ENCODE measurements around the gene ZC3H4. TPM values are rescaled to one million over a fixed set of nuclear protein-coding genes. Genes with fewer than 3 reads are reported as not detected.

The ZC3H4 gene
- total RNA-seq, 1 experiment from 2014 or later: 105 TPM

GRCh38 chr19:47037766-47038165 lies 75.8 kb downstream of the ZC3H4 start:
- no peak overlapping the region for H2BK15ac ChIP-seq (ENCODE audit: low read depth, low read length)
- H2BK12ac ChIP-seq (ENCODE audit: insufficient read length, low read depth, low read length): no peak overlapping the region
- no peak overlapping the region; a peak in 1 of 7 replicates for H3K27ac Mint-ChIP-seq
- H2BK20ac ChIP-seq (ENCODE audit: low read depth, low read length, poor library complexity, severe bottlenecking): no peak overlapping the region
- no peaks in the 10 kb centered on the region for H4K20me1 ChIP-seq (ENCODE audit: control insufficient read depth, insufficient read depth, insufficient read length)
- H3K9ac ChIP-seq (ENCODE audit: extremely low read depth, insufficient read length, low read length): no peak overlapping the region
- H2AFZ ChIP-seq (ENCODE audit: low read length): no peak overlapping the region
- H3K79me1 ChIP-seq (ENCODE audit: insufficient read depth, low read depth, low read length, poor library complexity, severe bottlenecking): no peaks in the 10 kb centered on the region
- no peak overlapping the region for H3K23ac ChIP-seq (ENCODE audit: insufficient read length, low read depth, low read length)
- peak overlapping the region in 1 of 2 experiments; percentile 64; a peak in 1 of 5 replicates for H3K4me3 Mint-ChIP-seq
- DNase-seq: no peak
- H3K4me1 Mint-ChIP-seq: peaks cover 15 to 18% of the 10 kb centered on the region in 2 experiments
- no peak overlapping the region for H3K14ac ChIP-seq (ENCODE audit: insufficient read depth, low read length)
- H3K4me1 ChIP-seq (ENCODE audit: insufficient read depth, low read length): no peaks in the 10 kb centered on the region
- H3T11ph ChIP-seq (ENCODE audit: low read length): no peak overlapping the region
- H3K4ac ChIP-seq (ENCODE audit: low read depth, low read length): no peak overlapping the region
- peaks cover 11% of the 10 kb centered on the region for H3K23me2 ChIP-seq (ENCODE audit: insufficient read length, low read depth, low read length, poor library complexity, severe bottlenecking)
- peaks cover 0 to 10% (median 9%) of the 10 kb centered on the region in 3 experiments; a peak in 4 of 7 replicates for H3K36me3 Mint-ChIP-seq (ENCODE audit: insufficient read depth in 1 of 3, low read depth in 3 of 3)
- H3K56ac ChIP-seq (ENCODE audit: insufficient read length, low read depth, low read length): no peak overlapping the region
- no CpG with 5 or more reads among the region's 1 CpG for WGBS (ENCODE audit: extremely low coverage, insufficient read length, low lambda C conversion rate)
- H4K8ac ChIP-seq (replicated peaks; ENCODE audit: insufficient read length, low read depth, low read length): no peak overlapping the region
- no peak overlapping the region for H3K18ac ChIP-seq (ENCODE audit: insufficient read length, low read depth, low read length)
- H4K91ac ChIP-seq (ENCODE audit: insufficient read length, low read depth, low read length): no peak overlapping the region
- no peak overlapping the region for H4K5ac ChIP-seq (ENCODE audit: insufficient read length, low read depth, low read length)
- H3K79me2 ChIP-seq (ENCODE audit: insufficient read depth, low read length): no peaks in the 10 kb centered on the region
- H3K27me3 Mint-ChIP-seq (ENCODE audit: low read depth): peaks cover 3% of the 10 kb centered on the region
- TF ChIP-seq CTCF (conservative IDR thresholded peaks at IDR 0.05): no peak
- no peak overlapping the region for H2AK5ac ChIP-seq (ENCODE audit: insufficient read length, low read length)
- H3K27ac ChIP-seq (ENCODE audit: insufficient read length, low read depth, low read length): no peak overlapping the region
- no peak overlapping the region for H3K4me2 ChIP-seq (ENCODE audit: insufficient read depth, insufficient read length, low read length)
- H3K27me3 ChIP-seq (ENCODE audit: insufficient read depth, low read length): no peaks in the 10 kb centered on the region
- H2BK5ac ChIP-seq (ENCODE audit: insufficient read length, low read length): no peak overlapping the region
- no peak overlapping the region for H2BK120ac ChIP-seq (ENCODE audit: low read depth, low read length, poor library complexity, severe bottlenecking)
- H3K9me3 Mint-ChIP-seq: no peaks in the 10 kb centered on the region; a peak in 1 of 5 replicates
- H3K9me3 ChIP-seq (ENCODE audit: control insufficient read depth, low read depth, low read length): no peaks in the 10 kb centered on the region

Data from H9 (cell line).